Nephron (organoid): ENCODE results near the gene SMC6.

Experiments
- H3K27ac Mint-ChIP-seq, 3 experiments: 2 replicates each; pipeline ENCODE4 v1.8.0; 2020; ENCODE audit warnings: mixed read lengths in 3 of 3, mild to moderate bottlenecking in 2 of 3, moderate library complexity in 1 of 3
- H3K27me3 Mint-ChIP-seq: 2 replicates; pipeline ENCODE4 v1.8.0; 2021; ENCODE audit warnings: low read depth, mild to moderate bottlenecking, moderate library complexity, mixed read lengths
- H3K36me3 Mint-ChIP-seq: 2 replicates; pipeline ENCODE4 v1.8.0; 2020; ENCODE audit warnings: low read depth, mixed read lengths
- H3K4me1 Mint-ChIP-seq: 2 replicates; pipeline ENCODE4 v1.8.0; 2020; ENCODE audit warnings: mixed read lengths
- H3K4me3 Mint-ChIP-seq, 3 experiments: 2 replicates each; pipeline ENCODE4 v1.8.0; 2020; ENCODE audit warnings: mild to moderate bottlenecking in 3 of 3, mixed read lengths in 3 of 3, moderate library complexity in 2 of 3
- H3K9me3 Mint-ChIP-seq: 2 replicates; pipeline ENCODE4 v1.8.0; 2020; ENCODE audit warnings: mixed read lengths
- CTCF ChIP-seq, 3 experiments: fragments of 200-600 bp; sonication (generic); IDR thresholded peaks; one replicate each; pipeline ENCODE4 v1.5.0; 2021; ENCODE audit warnings: antibody characterized with exemption in 3 of 3; ENCODE audit not compliant: unreplicated experiment in 3 of 3

SMC6 gene

DNA sequence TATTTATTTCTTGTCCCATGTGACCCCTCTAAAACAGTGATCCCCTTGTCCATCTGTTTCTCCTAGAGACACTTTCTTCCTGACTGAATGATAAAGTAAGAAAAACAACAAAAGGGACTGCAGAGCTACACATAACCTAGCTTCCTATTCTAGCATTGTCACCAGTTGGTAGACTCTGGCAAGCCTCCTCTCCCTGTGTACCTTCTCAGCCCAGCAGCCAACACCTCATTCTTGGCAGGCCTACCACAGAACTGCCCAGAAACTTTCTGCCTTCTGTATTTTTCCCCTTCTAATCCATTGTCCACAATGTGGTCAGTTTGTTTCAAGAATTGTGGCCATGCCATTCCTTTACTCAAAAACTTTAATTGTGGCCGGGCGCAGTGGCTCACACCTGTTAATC, 13.4 kb downstream of the SMC6 start:
- H3K36me3 Mint-ChIP-seq = peaks cover 53% of the 10 kb centered on the region
- H3K4me1 Mint-ChIP-seq = no peaks in the 10 kb centered on the region
- no peaks in the 10 kb centered on the region for H3K9me3 Mint-ChIP-seq
- no peaks in the 10 kb centered on the region for H3K27me3 Mint-ChIP-seq
- H3K4me3 Mint-ChIP-seq = no peak overlapping the region
- no peak for TF ChIP-seq CTCF (IDR thresholded peaks at IDR 0.05; ENCODE audit: unreplicated experiment in 3 of 3)
- H3K27ac Mint-ChIP-seq = no peak overlapping the region

DNA sequence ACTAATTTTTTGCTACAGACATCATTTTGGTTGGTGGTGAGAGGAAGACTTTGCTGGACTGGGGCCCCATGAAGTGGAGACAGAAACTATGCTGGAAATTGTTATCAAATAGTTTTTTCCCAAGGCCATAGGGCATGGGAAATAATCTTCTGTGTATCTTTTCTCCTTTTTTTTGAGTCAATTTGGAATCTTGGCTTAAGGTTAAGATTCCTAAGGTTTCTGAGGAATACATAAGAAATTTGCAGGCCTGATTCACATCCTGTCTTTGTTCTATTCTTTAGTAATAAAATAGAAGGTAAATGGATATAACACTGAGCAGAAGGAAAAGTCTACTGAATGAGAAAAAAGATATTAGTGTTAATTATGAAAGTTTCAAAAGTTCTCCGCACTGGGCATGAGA, 16.6 kb downstream of the SMC6 start:
- Mint-ChIP-seq H3K36me3 (peaks cover 53% of the 10 kb centered on the region), H3K9me3 (no peaks in the 10 kb centered on the region), H3K27me3 (no peaks in the 10 kb centered on the region), H3K4me3 (no peak overlapping the region), H3K4me1 (no peaks in the 10 kb centered on the region), H3K27ac (no peak overlapping the region)
- no peak for TF ChIP-seq CTCF (IDR thresholded peaks at IDR 0.05; ENCODE audit: unreplicated experiment in 3 of 3)

DNA sequence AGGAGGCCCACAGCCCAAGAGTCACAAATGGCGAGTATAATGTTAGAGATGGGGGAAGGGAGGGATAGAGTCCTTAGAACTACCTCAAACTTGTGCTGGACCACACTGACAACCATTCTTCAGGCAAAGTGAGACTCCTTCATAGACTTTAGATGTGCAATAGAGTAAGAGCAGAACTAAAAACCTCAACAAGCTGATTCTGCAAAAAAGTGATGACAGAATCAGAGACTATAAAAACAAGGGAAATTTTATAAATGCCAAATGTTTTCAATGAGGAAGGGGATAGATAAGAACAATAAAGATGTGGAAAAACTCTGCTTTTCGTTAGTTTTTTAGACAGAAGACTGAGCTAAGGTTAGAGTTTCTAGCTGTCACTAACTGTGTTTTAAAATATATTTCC, 17.7 kb downstream of the SMC6 start:
- no peaks in the 10 kb centered on the region for H3K27me3 Mint-ChIP-seq
- peaks cover 61% of the 10 kb centered on the region for H3K36me3 Mint-ChIP-seq
- no peak overlapping the region for H3K27ac Mint-ChIP-seq
- no peaks in the 10 kb centered on the region for H3K4me1 Mint-ChIP-seq
- H3K9me3 Mint-ChIP-seq = no peaks in the 10 kb centered on the region
- TF ChIP-seq CTCF (IDR thresholded peaks at IDR 0.05; ENCODE audit: unreplicated experiment in 3 of 3) = no peak
- H3K4me3 Mint-ChIP-seq = no peak overlapping the region

GRCh38 chr2:17733599-17733998, 20.0 kb downstream of the SMC6 start:
- H3K27me3 Mint-ChIP-seq = no peaks in the 10 kb centered on the region
- H3K9me3 Mint-ChIP-seq = no peaks in the 10 kb centered on the region
- H3K4me3 Mint-ChIP-seq = no peak overlapping the region
- no peaks in the 10 kb centered on the region for H3K4me1 Mint-ChIP-seq
- H3K36me3 Mint-ChIP-seq = peaks cover 55% of the 10 kb centered on the region
- TF ChIP-seq CTCF (IDR thresholded peaks at IDR 0.05; ENCODE audit: unreplicated experiment in 3 of 3) = no peak
- no peak overlapping the region for H3K27ac Mint-ChIP-seq

DNA sequence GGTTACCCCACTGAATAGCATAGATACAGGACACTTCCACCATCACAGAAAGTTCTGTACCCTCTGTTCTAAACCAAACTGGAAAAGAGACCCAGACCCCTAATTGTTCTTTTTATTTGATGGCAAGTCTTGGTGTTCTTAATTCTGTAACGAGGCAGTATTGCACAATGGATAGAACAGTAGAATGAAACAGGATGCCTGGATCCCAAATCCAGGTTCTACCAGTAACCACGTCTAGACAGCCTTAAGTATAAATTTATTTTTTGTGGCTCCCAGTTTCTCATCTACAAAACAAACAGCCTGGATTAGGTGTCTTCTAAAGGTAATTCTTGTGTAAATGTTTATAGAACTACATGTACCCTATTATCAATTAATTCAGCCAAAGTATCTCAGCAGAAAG, 23.7 kb downstream of the SMC6 start:
- H3K27ac Mint-ChIP-seq = no peak overlapping the region
- TF ChIP-seq CTCF (IDR thresholded peaks at IDR 0.05; ENCODE audit: unreplicated experiment in 3 of 3) = no peak
- H3K27me3 Mint-ChIP-seq = no peaks in the 10 kb centered on the region
- no peak overlapping the region for H3K4me3 Mint-ChIP-seq
- H3K36me3 Mint-ChIP-seq = peaks cover 31% of the 10 kb centered on the region
- H3K9me3 Mint-ChIP-seq = no peaks in the 10 kb centered on the region
- no peaks in the 10 kb centered on the region for H3K4me1 Mint-ChIP-seq

DNA sequence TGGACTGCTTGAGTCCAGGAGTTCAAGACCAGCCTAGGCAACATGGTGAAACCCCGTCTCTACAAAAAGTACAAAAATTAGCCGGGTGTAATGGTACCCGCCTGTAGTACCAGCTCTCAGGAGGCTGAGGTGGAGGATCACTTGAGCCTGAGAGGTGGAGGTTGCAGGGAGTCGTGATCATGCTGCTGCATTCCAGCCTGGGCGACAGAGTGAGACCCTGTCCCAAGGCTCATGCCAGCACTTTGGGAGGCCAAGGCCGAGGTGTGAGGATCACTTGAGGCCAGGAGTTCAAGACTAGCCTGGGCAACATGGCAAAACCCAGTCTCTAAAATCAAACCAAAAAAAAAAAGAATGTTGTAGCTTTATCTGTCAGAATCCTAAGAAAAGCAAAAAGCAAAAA, 25.4 kb downstream of the SMC6 start:
- Mint-ChIP-seq H3K27me3 (no peaks in the 10 kb centered on the region), H3K4me1 (no peaks in the 10 kb centered on the region), H3K27ac (no peak overlapping the region), H3K9me3 (no peaks in the 10 kb centered on the region), H3K4me3 (no peak overlapping the region), H3K36me3 (peaks cover 27% of the 10 kb centered on the region)
- TF ChIP-seq CTCF (IDR thresholded peaks at IDR 0.05; ENCODE audit: unreplicated experiment in 3 of 3) = no peak
